SU-DHL-6 (cell line): ENCODE measurements around the gene MRPL44.

ENCODE experiments used
- H2AFZ ChIP-seq: fragments of 200-600 bp; sonication (generic); 2 replicates; pipeline ENCODE4 v1.6.1; 2014; ENCODE audit warnings: low read depth, mild to moderate bottlenecking, moderate library complexity, mixed read lengths, antibody characterized with exemption, low read length; ENCODE audit not compliant: severe bottlenecking
- H3F3A ChIP-seq: fragments of 200-600 bp; shearing (Covaris generic); 2 replicates; pipeline ENCODE4 v1.6.0; 2016; ENCODE audit warnings: antibody characterized with exemption, mild to moderate bottlenecking; ENCODE audit not compliant: insufficient read depth
- H3K27ac ChIP-seq: fragments of 200-600 bp; sonication (generic); 2 replicates; pipeline ENCODE4 v1.5.1; 2016; ENCODE audit warnings: low read depth, mild to moderate bottlenecking, low read length, moderate library complexity, mixed read lengths
- H3K27me3 ChIP-seq: fragments of 200-600 bp; sonication (generic), shearing (Covaris generic); 2 replicates; pipeline ENCODE4 v1.6.0; 2014; ENCODE audit warnings: mild to moderate bottlenecking, low read length
- H3K36me3 ChIP-seq: fragments of 200-600 bp; sonication (generic); 2 replicates; pipeline ENCODE4 v1.6.1; 2014; ENCODE audit warnings: mild to moderate bottlenecking, low read length, mixed read lengths
- H3K4me2 ChIP-seq: fragments of 300-600, 200-600 bp; shearing (Covaris generic), sonication (generic); 2 replicates; pipeline ENCODE4 v1.6.0; 2014; ENCODE audit warnings: low read length, low read depth, mild to moderate bottlenecking; ENCODE audit not compliant: poor library complexity, severe bottlenecking
- H3K4me3 ChIP-seq: fragments of 200-600 bp; sonication (generic); 2 replicates; pipeline ENCODE4 v1.5.1; 2014; ENCODE audit warnings: antibody characterized with exemption, low read length, mild to moderate bottlenecking, mixed read lengths; ENCODE audit not compliant: insufficient read depth, poor library complexity, severe bottlenecking
- H3K79me2 ChIP-seq: fragments of 200-600 bp; sonication (generic); 2 replicates; pipeline ENCODE4 v1.6.1; 2014; ENCODE audit warnings: mild to moderate bottlenecking, low read length, moderate library complexity; ENCODE audit not compliant: insufficient read depth
- H3K9ac ChIP-seq: fragments of 200-600 bp; sonication (generic); 2 replicates; pipeline ENCODE4 v1.7.0; 2014; ENCODE audit warnings: mild to moderate bottlenecking, low read length
- H3K9me2 ChIP-seq: fragments of 200-600 bp; sonication (generic); replicated peaks from 2 replicates; pipeline ENCODE4 v1.6.1; 2014; ENCODE audit warnings: low read length; ENCODE audit not compliant: insufficient read depth
- H3K9me3 ChIP-seq: fragments of 200-600 bp; sonication (generic); 2 replicates; pipeline ENCODE4 v1.6.1; 2014; ENCODE audit warnings: low read length, mixed read lengths; ENCODE audit not compliant: insufficient read depth
- H4K20me1 ChIP-seq: fragments of 200-600 bp; sonication (generic); 2 replicates; pipeline ENCODE4 v1.6.1; 2014; ENCODE audit warnings: low read depth, mild to moderate bottlenecking, antibody characterized with exemption, low read length, moderate library complexity, mixed read lengths
- EZH2phosphoT487 ChIP-seq: fragments of 200-600 bp; sonication (generic), shearing (Covaris generic); conservative IDR thresholded peaks from 2 replicates; pipeline ENCODE4 v1.6.1; 2018; ENCODE audit warnings: mild to moderate bottlenecking, antibody characterized with exemption, low read length, moderate library complexity, mixed read lengths
- TF ChIP-seq, protein P1 (sequence below): fragments of 200-600 bp; sonication (generic); IDR thresholded peaks from one replicate; pipeline ENCODE4 v1.5.1; 2017; ENCODE audit warnings: antibody characterized with exemption, mild to moderate bottlenecking, low read length, moderate library complexity; ENCODE audit not compliant: insufficient read depth, poor library complexity, severe bottlenecking

MRPL44 gene

DNA sequence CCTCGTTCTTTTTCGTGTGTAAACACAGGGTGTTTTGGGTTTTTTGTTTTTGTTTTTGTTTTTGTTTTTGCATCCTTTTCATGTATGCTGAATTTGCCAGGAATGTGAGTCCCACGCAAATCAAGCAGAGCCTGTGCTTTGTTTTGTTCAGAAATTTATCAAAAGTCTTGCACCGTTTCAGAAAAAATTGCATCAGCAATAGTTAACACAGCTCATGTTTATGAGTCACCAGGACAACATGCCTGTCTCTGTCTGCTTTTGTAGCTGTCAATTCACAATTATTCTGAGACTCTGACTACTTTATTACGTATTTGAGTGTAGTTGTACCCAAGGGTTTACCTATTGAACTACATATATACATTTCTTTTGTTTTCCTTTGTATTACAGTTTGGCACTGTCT is 38.3 kb downstream of the MRPL44 start:
- no peaks in the 10 kb centered on the region for H3K27me3 ChIP-seq
- no peaks in the 10 kb centered on the region for H3K79me2 ChIP-seq
- H3K9me2 ChIP-seq: no peaks in the 10 kb centered on the region
- no peaks in the 10 kb centered on the region for H3K9me3 ChIP-seq
- no peaks in the 10 kb centered on the region for H3K36me3 ChIP-seq
- H2AFZ ChIP-seq: no peak overlapping the region
- TF ChIP-seq, protein P1, sequence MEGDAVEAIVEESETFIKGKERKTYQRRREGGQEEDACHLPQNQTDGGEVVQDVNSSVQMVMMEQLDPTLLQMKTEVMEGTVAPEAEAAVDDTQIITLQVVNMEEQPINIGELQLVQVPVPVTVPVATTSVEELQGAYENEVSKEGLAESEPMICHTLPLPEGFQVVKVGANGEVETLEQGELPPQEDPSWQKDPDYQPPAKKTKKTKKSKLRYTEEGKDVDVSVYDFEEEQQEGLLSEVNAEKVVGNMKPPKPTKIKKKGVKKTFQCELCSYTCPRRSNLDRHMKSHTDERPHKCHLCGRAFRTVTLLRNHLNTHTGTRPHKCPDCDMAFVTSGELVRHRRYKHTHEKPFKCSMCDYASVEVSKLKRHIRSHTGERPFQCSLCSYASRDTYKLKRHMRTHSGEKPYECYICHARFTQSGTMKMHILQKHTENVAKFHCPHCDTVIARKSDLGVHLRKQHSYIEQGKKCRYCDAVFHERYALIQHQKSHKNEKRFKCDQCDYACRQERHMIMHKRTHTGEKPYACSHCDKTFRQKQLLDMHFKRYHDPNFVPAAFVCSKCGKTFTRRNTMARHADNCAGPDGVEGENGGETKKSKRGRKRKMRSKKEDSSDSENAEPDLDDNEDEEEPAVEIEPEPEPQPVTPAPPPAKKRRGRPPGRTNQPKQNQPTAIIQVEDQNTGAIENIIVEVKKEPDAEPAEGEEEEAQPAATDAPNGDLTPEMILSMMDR: no peak
- no peak for TF ChIP-seq EZH2phosphoT487
- H3K27ac ChIP-seq: no peak overlapping the region
- no peaks in the 10 kb centered on the region for H4K20me1 ChIP-seq
- H3K4me2 ChIP-seq: no peak overlapping the region
- H3K4me3 ChIP-seq: no peak overlapping the region
- no peaks in the 10 kb centered on the region for H3F3A ChIP-seq
- no peak overlapping the region for H3K9ac ChIP-seq

DNA sequence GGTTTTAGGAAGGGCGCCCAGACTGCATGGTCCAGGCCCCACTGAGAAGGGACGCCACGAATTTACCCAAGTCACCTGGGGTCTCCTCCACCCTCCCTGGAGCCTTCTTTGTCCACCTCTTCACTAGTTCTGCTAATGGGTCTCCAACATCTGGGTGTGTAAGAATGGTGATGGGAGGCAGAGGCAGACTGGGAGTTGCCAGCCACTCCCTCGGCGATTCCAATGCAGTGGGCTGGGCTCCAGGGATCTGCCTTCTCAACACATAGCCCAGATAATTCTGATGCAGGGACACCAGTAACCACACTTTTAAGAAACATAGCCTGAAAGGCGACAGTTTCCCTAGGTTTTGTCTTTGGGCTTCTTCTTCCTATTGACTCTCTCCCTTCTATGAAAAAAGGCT is 39.1 kb downstream of the MRPL44 start:
- H3F3A ChIP-seq: no peaks in the 10 kb centered on the region
- H3K36me3 ChIP-seq: no peaks in the 10 kb centered on the region
- H3K4me3 ChIP-seq: no peak overlapping the region
- H3K4me2 ChIP-seq: no peak overlapping the region
- no peaks in the 10 kb centered on the region for H3K9me2 ChIP-seq
- H3K9ac ChIP-seq: no peak overlapping the region
- no peak overlapping the region for H2AFZ ChIP-seq
- H4K20me1 ChIP-seq: no peaks in the 10 kb centered on the region
- TF ChIP-seq EZH2phosphoT487: no peak
- TF ChIP-seq, protein P1: no peak
- H3K79me2 ChIP-seq: no peaks in the 10 kb centered on the region
- H3K9me3 ChIP-seq: no peaks in the 10 kb centered on the region
- no peaks in the 10 kb centered on the region for H3K27me3 ChIP-seq
- no peak overlapping the region for H3K27ac ChIP-seq

DNA sequence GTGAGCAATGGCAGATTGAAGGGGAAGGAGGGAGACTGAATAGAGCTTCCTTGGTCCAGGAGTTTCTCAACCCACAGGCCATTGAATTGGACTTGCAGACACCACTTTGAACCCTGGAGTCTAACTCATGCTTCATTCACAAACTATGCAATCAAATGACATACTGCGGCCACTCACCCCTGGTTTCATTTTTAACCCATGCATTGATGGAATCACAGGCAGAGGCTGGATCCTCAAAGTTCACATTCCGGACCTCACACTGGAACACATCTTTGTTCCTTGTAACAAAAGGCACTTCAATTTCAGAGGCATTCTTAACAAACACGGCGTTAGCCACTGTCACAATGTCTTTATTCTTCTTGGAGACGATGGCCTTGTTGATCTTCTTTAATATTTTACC is 40.7 kb downstream of the MRPL44 start:
- H3K27me3 ChIP-seq: no peaks in the 10 kb centered on the region

More for the DNA sequence above, 40.7 kb downstream of the MRPL44 start:
- TF ChIP-seq, protein P1: no peak
- TF ChIP-seq EZH2phosphoT487: no peak
- H3F3A ChIP-seq: no peaks in the 10 kb centered on the region
- H3K9ac ChIP-seq: no peak overlapping the region
- no peaks in the 10 kb centered on the region for H3K9me3 ChIP-seq
- no peaks in the 10 kb centered on the region for H3K36me3 ChIP-seq
- H3K27ac ChIP-seq: no peak overlapping the region
- H3K79me2 ChIP-seq: no peaks in the 10 kb centered on the region
- H4K20me1 ChIP-seq: no peaks in the 10 kb centered on the region
- H3K9me2 ChIP-seq: no peaks in the 10 kb centered on the region
- no peak overlapping the region for H3K4me3 ChIP-seq
- H2AFZ ChIP-seq: no peak overlapping the region
- no peak overlapping the region for H3K4me2 ChIP-seq
